ENCODE measurements around the gene P2RX7.
A peak's percentile ranks its signal among the peaks of the same experiment; 100 is the strongest.
"Not testable (repeated sequence)": the region's sequence is repeated elsewhere in the genome, so short reads cannot be mapped to it uniquely, and the experiment has no call there.

P2RX7 gene

GRCh38 chr12:121205491-121205890, 72.8 kb downstream of the P2RX7 start:
- DNase-seq (ENCODE audit: low read depth in 2 of 2): no peak

GRCh38 chr12:121208571-121208970, 75.9 kb downstream of the P2RX7 start:
- DNase-seq (ENCODE audit: low read depth in 2 of 2): not testable (repeated sequence)

GRCh38 chr12:121209221-121209620, 76.5 kb downstream of the P2RX7 start:
- no peak for DNase-seq (ENCODE audit: low read depth in 2 of 2)

- peak; percentile 87 to 89 for DNase-seq (ENCODE audit: low read depth in 2 of 2)
Measured at GRCh38 chr12:121209624-121210572, 77.2 kb downstream of the P2RX7 start, which contains the start of gene P2RX4. Gene P2RX4, plus strand, starts transcription at chr12:121210129. Its CDS starts 36 bp downstream, at chr12:121210165.

- no peak for DNase-seq (ENCODE audit: low read depth in 2 of 2)
Measured at GRCh38 chr12:121212875-121213274, 80.2 kb downstream of the P2RX7 start.

- DNase-seq (ENCODE audit: low read depth in 2 of 2): no peak
Measured at GRCh38 chr12:121214166-121214777, 81.6 kb downstream of the P2RX7 start.

- DNase-seq (ENCODE audit: low read depth in 2 of 2): no peak
Measured at GRCh38 chr12:121214855-121215745, 82.4 kb downstream of the P2RX7 start.

- no peak for DNase-seq (ENCODE audit: low read depth in 2 of 2)
Measured at GRCh38 chr12:121216102-121216501, 83.4 kb downstream of the P2RX7 start.

- DNase-seq (ENCODE audit: low read depth in 2 of 2): no peak
Measured at GRCh38 chr12:121217063-121217462, 84.4 kb downstream of the P2RX7 start.

GRCh38 chr12:121217761-121218160, 85.1 kb downstream of the P2RX7 start:
- DNase-seq (ENCODE audit: low read depth in 2 of 2): no peak

- DNase-seq (ENCODE audit: low read depth in 2 of 2): no peak
Measured at GRCh38 chr12:121218588-121219352, 86.1 kb downstream of the P2RX7 start.

- DNase-seq (ENCODE audit: low read depth in 2 of 2): no peak
Measured at GRCh38 chr12:121219353-121219986, 86.8 kb downstream of the P2RX7 start.

- DNase-seq (ENCODE audit: low read depth in 2 of 2): no peak
Measured at GRCh38 chr12:121222847-121223246, 90.2 kb downstream of the P2RX7 start.

GRCh38 chr12:121223292-121224285, 90.9 kb downstream of the P2RX7 start:
- no peak for DNase-seq (ENCODE audit: low read depth in 2 of 2)

GRCh38 chr12:121224591-121224990, 91.9 kb downstream of the P2RX7 start:
- DNase-seq (ENCODE audit: low read depth in 2 of 2): no peak

GRCh38 chr12:121226399-121226798, 93.7 kb downstream of the P2RX7 start:
- DNase-seq (ENCODE audit: low read depth in 2 of 2): no peak

- not testable (repeated sequence) for DNase-seq (ENCODE audit: low read depth in 2 of 2)
Measured at GRCh38 chr12:121226871-121227270, 94.2 kb downstream of the P2RX7 start.

GRCh38 chr12:121227294-121227693, 94.6 kb downstream of the P2RX7 start:
- DNase-seq (ENCODE audit: low read depth in 2 of 2): no peak

GRCh38 chr12:121228919-121229665, 96.4 kb downstream of the P2RX7 start:
- no peak for DNase-seq (ENCODE audit: low read depth in 2 of 2)
